Omental fat pad (tissue), 4 donors: ENCODE data around the gene C19orf25. TPM values are rescaled to one million over a fixed set of nuclear protein-coding genes. Genes with fewer than 3 reads are reported as not detected.

ENCODE experiments used
- ATAC-seq: fragments of 150-250 bp; one replicate; pipeline ENCODE4 v1.9.1; 2016; ENCODE audit warnings: mild to moderate bottlenecking, moderate library complexity; ENCODE audit not compliant: low FRiP score
- DNase-seq: peaks from one replicate; pipeline ENCODE4 v3.0.0-alpha.2; 2019; ENCODE audit warnings: low spot score
- CTCF ChIP-seq, 3 donors: fragments of 450-650 bp; IDR thresholded peaks; one replicate each; pipeline ENCODE4 v1.5.1; 2016 to 2017; ENCODE audit warnings: antibody characterized with exemption in 3 of 3, mild to moderate bottlenecking in 3 of 3, moderate library complexity in 2 of 3
- total RNA-seq, 4 donors: library from RNA; depleted of rRNA; stranded (reverse); fragments of >200 nt; gene quantifications; one replicate each; pipeline ENCODE4 v1.1.0, GENCODE V29; 2016

The C19orf25 gene
- total RNA-seq, 4 donors from 2014 or later, result 17.6 to 26.2 (median 20.6) TPM

DNA sequence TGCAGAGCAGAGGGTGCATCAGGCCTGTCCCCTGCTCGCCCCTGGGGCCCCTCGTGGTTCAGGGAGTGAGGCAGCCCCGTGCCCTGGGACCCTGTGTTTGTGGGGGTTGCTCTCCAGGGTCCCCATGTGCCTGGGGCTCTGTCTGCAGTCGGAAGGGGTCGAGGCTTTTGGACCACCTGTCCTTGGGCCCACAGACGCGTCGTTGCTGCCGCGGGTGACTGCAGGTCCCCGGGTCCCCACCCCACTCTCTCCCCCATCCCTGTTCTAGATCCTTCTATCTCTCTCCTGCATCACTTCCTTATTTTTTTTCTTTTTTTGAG is 9.2 kb upstream of the C19orf25 start:
- ATAC-seq, result no peak
- TF ChIP-seq CTCF (IDR thresholded peaks at IDR 0.05), result no peak
- no peak for DNase-seq

DNA sequence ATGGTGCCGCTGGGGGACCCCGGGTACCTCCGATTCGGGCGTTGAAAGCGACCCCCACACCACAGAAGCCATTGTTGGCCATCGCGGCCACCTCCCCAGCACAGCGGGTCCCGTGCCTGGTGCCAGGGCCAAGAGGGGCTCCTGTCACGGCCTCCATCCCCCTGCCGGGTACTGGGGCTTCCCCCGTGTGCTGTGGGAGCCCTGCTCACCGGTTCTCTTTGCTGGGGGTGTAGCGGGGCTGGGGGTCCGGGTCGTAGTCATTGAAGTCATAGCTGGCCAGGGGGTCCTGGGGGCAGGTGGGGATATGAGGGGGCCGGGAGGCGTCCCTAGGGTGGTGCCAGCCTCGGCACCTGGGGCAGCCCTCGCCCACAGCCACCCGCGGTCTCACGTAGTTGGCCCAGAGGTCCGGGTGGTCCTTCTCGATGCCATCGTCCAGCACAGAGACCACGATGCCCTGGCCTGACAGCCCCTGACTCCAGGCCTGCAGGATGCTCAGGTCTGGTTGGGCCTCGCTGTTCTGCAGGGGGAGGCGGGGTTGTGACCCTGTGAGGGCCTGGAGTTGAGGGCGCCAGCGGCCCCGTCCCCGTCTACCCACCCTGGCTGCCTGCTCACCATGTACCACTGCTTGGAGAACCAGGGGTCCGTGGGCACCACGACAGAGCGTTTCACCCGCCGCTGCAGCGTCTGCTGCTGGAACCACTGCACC is 8.7 kb upstream of the C19orf25 start:
- no peak for TF ChIP-seq CTCF (IDR thresholded peaks at IDR 0.05)
- no peak for DNase-seq
- ATAC-seq, result no peak

DNA sequence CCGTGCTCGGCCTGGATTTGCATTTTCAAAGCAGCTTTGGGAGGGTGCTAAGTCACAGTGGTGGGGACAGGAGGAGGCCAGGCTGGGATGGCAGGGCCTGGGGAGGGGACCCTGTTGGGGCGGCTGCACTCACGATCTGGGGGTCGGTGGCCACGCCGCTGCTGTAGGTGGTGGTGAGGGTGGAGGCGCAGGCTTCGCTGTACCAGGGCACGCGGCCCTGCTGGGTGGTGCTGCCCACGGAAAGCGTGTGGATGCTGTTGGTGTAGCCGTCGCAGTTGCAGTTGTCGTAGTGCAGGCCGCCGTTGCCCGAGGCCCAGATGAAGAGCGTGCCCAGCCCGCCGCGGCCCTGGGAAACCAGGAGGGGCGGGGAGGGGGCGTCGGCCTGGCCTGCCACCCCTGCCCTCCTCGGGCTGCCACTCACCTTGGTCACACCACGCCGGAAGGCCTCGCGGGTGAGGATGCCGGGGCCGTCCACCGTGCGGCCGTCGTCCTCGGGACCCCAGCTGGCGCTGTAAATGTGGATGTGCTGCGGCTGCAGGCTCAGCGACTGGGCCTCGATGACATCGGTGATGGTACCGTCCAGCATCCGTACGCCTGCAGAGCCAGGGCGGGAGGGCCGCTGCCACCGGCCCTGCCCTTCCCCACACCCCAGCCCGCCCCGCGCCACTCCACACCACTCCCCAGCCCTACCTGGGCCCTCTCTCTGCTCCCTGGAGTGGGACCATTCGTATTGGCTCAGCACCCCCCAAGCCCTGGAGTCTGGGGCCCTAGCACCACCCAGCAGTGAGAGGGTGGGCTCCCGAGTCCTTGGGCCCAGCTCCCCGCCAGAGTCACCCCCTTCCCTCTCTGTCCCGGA is 7.9 kb upstream of the C19orf25 start:
- DNase-seq (no peak), ATAC-seq (no peak)
- TF ChIP-seq CTCF (IDR thresholded peaks at IDR 0.05), result no peak

- DNase-seq, result no peak
- TF ChIP-seq CTCF (IDR thresholded peaks at IDR 0.05), result no peak
- ATAC-seq, result no peak
These were observed 5.0 kb upstream of the C19orf25 start for GRCh38 chr19:1483979-1484428.

- no peak for DNase-seq
- no peak for TF ChIP-seq CTCF (IDR thresholded peaks at IDR 0.05)
- no peak for ATAC-seq
These were observed 4.3 kb upstream of the C19orf25 start for GRCh38 chr19:1483131-1483978.

GRCh38 chr19:1482361-1483130 is 3.5 kb upstream of the C19orf25 start:
- ATAC-seq (no peak), DNase-seq (no peak)
- no peak for TF ChIP-seq CTCF (IDR thresholded peaks at IDR 0.05)
